LNCaP clone FGC (cell line): ENCODE data around the gene ARHGAP15.

Experiments used
- DNase-seq: peaks from one replicate; pipeline ENCODE4 v3.0.0-alpha.2; 2011; ENCODE audit warnings: low read depth
- H3K4me3 ChIP-seq: 2 replicates; pipeline ENCODE4 v1.5.1; 2011; ENCODE audit warnings: mild to moderate bottlenecking, low read depth, low read length, control low read depth
- CTCF ChIP-seq: IDR thresholded peaks from 2 replicates; pipeline ENCODE4 v1.5.1; 2012; ENCODE audit warnings: mild to moderate bottlenecking; ENCODE audit not compliant: control insufficient read depth, insufficient read depth; ENCODE audit errors: extremely low read depth

Gene ARHGAP15

GRCh38 chr2:143498496-143498895, 369.3 kb downstream of the ARHGAP15 start:
- H3K4me3 ChIP-seq: no peak overlapping the region
- DNase-seq: no peak
- no peak for TF ChIP-seq CTCF

- no peak overlapping the region for H3K4me3 ChIP-seq
- no peak for TF ChIP-seq CTCF
- no peak for DNase-seq
Measured at GRCh38 chr2:143499061-143499460, 369.8 kb downstream of the ARHGAP15 start.

- no peak for DNase-seq
- no peak for TF ChIP-seq CTCF
- H3K4me3 ChIP-seq: no peak overlapping the region
Measured at GRCh38 chr2:143501106-143501676, 372.0 kb downstream of the ARHGAP15 start.

DNA sequence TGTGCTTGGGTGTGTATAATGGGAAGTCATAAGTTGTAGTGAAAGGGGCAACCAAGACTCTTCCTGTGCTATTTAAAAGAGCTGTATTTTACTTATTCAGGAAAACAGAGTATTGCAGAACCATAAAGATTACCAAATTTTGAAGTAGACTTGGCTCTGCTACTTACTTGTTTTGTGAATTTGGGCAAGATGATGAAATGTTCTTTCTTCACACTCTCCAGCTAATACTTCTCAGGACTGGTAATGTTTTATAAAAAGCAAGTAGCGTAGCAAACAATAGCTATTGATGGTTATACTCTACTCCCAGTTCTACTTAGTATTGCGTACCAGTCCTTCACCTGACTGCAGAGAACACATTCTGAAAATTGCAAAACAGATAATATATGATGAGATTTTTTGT, 374.1 kb downstream of the ARHGAP15 start:
- no peak for TF ChIP-seq CTCF
- DNase-seq: no peak
- no peak overlapping the region for H3K4me3 ChIP-seq

DNA sequence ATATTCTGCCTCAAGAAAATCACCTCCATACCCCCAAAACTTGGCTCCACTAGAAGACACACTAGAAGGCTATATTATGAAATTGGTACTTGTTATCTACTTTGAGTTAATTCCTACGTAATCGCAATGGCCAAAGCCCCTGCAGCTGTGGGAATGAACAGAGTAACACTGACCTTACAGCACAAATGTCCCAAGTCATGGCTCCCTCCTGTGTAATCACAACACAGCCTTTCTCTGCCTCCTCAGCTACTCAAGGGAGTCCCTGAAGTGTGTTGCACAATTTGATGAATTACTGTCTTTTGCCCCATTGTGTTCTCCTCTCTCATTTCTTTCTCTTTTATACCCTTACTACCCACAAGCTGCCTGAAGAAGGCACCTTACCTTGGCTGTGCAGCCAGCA, 375.2 kb downstream of the ARHGAP15 start:
- no peak for TF ChIP-seq CTCF
- no peak overlapping the region for H3K4me3 ChIP-seq
- DNase-seq: no peak

DNA sequence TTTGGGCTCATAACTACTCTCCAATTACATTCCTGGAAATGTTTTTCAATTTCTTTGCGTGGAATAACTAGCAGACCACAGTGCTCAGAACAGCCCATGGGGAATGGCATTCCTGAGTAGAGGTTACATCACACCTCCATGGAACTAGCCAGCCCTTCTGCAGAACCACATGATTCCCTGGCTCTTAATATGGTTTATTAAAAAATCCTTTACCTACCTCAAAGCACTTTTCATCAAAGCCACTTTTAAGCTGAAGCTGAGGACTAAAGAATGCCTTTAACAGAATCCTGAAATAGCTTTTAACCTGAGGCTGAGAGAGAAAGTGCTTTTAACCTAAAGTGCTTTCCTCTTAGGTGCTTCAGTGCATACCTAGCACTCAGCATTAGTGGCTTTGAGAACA, 376.3 kb downstream of the ARHGAP15 start:
- no peak for TF ChIP-seq CTCF
- H3K4me3 ChIP-seq: no peak overlapping the region
- DNase-seq: no peak

GRCh38 chr2:143513081-143513480, 383.9 kb downstream of the ARHGAP15 start:
- H3K4me3 ChIP-seq: no peak overlapping the region
- DNase-seq: no peak
- TF ChIP-seq CTCF: peak; percentile 62
